MCF 10A (cell line): Measurements from ENCODE around the gene KCNS3. TPM values are rescaled to one million over a fixed set of nuclear protein-coding genes. Genes with fewer than 3 reads are reported as not detected.

Source experiments
- BruUV-seq: library from RNA; stranded (reverse); fragments of 400-500 nt; replicated peaks from 2 replicates; lab custom pipeline; 2021; lab: Mats Ljungman, UMichigan
- CTCF ChIA-PET: fragments of 300-600 bp; sonication (Branson Sonifier 250); formaldehyde crosslinking; extraction: SDS; loops from one replicate; lab custom pipeline; 2021; ENCODE audit warnings: antibody characterized with exemption, inconsistent platforms; lab: Yijun Ruan, JAX
- POLR2A ChIA-PET: fragments of 300-600, 350-650 bp; sonication (Branson Sonifier 250); formaldehyde crosslinking; extraction: SDS; loops from one replicate; lab custom pipeline; 2020; ENCODE audit warnings: antibody characterized with exemption, inconsistent platforms; lab: Yijun Ruan, JAX
- DNase-seq: peaks from one replicate; pipeline ENCODE4 v3.0.0-alpha.2; 2018; ENCODE audit not compliant: unreplicated experiment
- H3K27ac Mint-ChIP-seq: one replicate; pipeline ENCODE4 v1.8.0; 2022; ENCODE audit warnings: mild to moderate bottlenecking, low read depth, mixed read lengths; ENCODE audit not compliant: unreplicated experiment
- H3K27me3 Mint-ChIP-seq: one replicate; pipeline ENCODE4 v1.8.0; 2022; ENCODE audit warnings: mixed read lengths; ENCODE audit not compliant: insufficient read depth, unreplicated experiment
- H3K36me3 Mint-ChIP-seq: one replicate; pipeline ENCODE4 v1.8.0; 2022; ENCODE audit warnings: mild to moderate bottlenecking, moderate library complexity, mixed read lengths; ENCODE audit not compliant: insufficient read depth, unreplicated experiment
- H3K4me1 Mint-ChIP-seq: one replicate; pipeline ENCODE4 v1.8.0; 2022; ENCODE audit warnings: mixed read lengths; ENCODE audit not compliant: insufficient read depth, unreplicated experiment
- H3K4me3 Mint-ChIP-seq: one replicate; pipeline ENCODE4 v1.8.0; 2022; ENCODE audit warnings: mild to moderate bottlenecking, moderate library complexity, mixed read lengths; ENCODE audit not compliant: unreplicated experiment
- H3K9me3 Mint-ChIP-seq: one replicate; pipeline ENCODE4 v1.8.0; 2022; ENCODE audit warnings: mixed read lengths; ENCODE audit not compliant: unreplicated experiment
- intact Hi-C: fragments of 100-400 bp; cut with micrococcal nuclease; formaldehyde crosslinking; loops from 2 replicates; pipeline ENCODE4 v1.14.1; 2022
- total RNA-seq: library from RNA; stranded (reverse); gene quantifications from 2 replicates; pipeline ENCODE4 v1.2.3, GENCODE V29; 2022
- TF ChIP-seq, protein P1 (sequence below): fragments of 200-600 bp; IDR thresholded peaks from one replicate; pipeline ENCODE4 v1.8.0; 2022; ENCODE audit warnings: antibody characterized with exemption, mild to moderate bottlenecking; ENCODE audit not compliant: unreplicated experiment

KCNS3 gene
- total RNA-seq, 1 experiment from 2014 or later = 0.84 TPM

GRCh38 chr2:17935242-17935885, 56.9 kb downstream of the KCNS3 start:
- Mint-ChIP-seq H3K27ac (no peak overlapping the region), H3K9me3 (no peaks in the 10 kb centered on the region), H3K4me3 (no peak overlapping the region), H3K36me3 (no peaks in the 10 kb centered on the region), H3K27me3 (no peaks in the 10 kb centered on the region), H3K4me1 (no peaks in the 10 kb centered on the region)
- ChIA-PET CTCF (no interaction called here), POLR2A (no interaction called here)
- intact Hi-C loops = no loop called here
- TF ChIP-seq, protein P1, sequence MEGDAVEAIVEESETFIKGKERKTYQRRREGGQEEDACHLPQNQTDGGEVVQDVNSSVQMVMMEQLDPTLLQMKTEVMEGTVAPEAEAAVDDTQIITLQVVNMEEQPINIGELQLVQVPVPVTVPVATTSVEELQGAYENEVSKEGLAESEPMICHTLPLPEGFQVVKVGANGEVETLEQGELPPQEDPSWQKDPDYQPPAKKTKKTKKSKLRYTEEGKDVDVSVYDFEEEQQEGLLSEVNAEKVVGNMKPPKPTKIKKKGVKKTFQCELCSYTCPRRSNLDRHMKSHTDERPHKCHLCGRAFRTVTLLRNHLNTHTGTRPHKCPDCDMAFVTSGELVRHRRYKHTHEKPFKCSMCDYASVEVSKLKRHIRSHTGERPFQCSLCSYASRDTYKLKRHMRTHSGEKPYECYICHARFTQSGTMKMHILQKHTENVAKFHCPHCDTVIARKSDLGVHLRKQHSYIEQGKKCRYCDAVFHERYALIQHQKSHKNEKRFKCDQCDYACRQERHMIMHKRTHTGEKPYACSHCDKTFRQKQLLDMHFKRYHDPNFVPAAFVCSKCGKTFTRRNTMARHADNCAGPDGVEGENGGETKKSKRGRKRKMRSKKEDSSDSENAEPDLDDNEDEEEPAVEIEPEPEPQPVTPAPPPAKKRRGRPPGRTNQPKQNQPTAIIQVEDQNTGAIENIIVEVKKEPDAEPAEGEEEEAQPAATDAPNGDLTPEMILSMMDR = no peak
- DNase-seq = no peak
- no TSS peak for BruUV-seq

- H3K4me3 Mint-ChIP-seq = no peak overlapping the region
- no peaks in the 10 kb centered on the region for H3K27me3 Mint-ChIP-seq
- no peaks in the 10 kb centered on the region for H3K36me3 Mint-ChIP-seq
- ChIA-PET POLR2A (no interaction called here), CTCF (interaction anchor here (0.5 kb wide), 1 partner anchor 1848 kb away, joined by 3 read pairs; no protein-coding TSS in a partner anchor)
- no peaks in the 10 kb centered on the region for H3K4me1 Mint-ChIP-seq
- DNase-seq = no peak
- H3K9me3 Mint-ChIP-seq = no peaks in the 10 kb centered on the region
- H3K27ac Mint-ChIP-seq = no peak overlapping the region
- BruUV-seq = no TSS peak
- TF ChIP-seq, protein P1 = no peak
- intact Hi-C loops = no loop called here
These were observed 58.1 kb downstream of the KCNS3 start for GRCh38 chr2:17936599-17936998.

DNA sequence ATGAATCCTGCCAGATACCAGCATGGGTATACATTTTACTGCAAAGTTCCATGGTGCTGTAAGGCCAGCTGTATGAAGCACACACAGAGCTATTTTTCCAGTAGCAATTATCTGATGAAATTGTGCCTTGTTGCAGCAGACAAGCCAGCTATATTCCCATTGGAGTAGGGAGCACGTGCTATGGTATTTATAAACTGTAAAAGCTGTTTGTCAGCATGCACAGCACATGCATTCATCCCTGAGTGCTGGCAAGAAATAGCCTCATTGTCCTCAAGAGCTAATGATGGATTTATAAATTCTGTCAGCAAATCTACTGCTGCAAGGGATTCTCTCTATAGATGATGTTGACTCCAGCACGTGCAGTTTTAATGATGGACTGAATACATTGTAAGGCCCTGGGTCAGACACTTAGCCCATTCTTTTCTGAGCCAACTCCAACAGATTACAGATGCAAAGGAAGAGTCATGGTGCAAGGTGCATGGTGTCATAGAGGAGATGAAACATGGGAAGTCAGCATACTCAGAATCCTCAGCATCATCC, 61.7 kb downstream of the KCNS3 start:
- POLR2A ChIA-PET = interaction anchor here (0.7 kb wide), 1 partner anchor 9 kb away, joined by 3 read pairs; no protein-coding TSS in a partner anchor
- no peaks in the 10 kb centered on the region for H3K4me1 Mint-ChIP-seq
- H3K9me3 Mint-ChIP-seq = no peaks in the 10 kb centered on the region
- H3K4me3 Mint-ChIP-seq = no peak overlapping the region
- intact Hi-C loops = no loop called here
- CTCF ChIA-PET = interaction anchor here (0.5 to 1.2 kb wide), 2 partner anchors 211 to 718 kb away, joined by 3 read pairs; no protein-coding TSS in a partner anchor
- H3K36me3 Mint-ChIP-seq = no peaks in the 10 kb centered on the region
- H3K27ac Mint-ChIP-seq = no peak overlapping the region
- TF ChIP-seq, protein P1 = no peak
- peaks cover 4% of the 10 kb centered on the region for H3K27me3 Mint-ChIP-seq
- DNase-seq = no peak
- BruUV-seq = no TSS peak

- H3K9me3 Mint-ChIP-seq = no peaks in the 10 kb centered on the region
These were observed 65.0 kb downstream of the KCNS3 start for GRCh38 chr2:17943444-17943843.

More at GRCh38 chr2:17943444-17943843, 65.0 kb downstream of the KCNS3 start:
- CTCF ChIA-PET = interaction anchor here (0.8 to 1.2 kb wide), 2 partner anchors 10 to 33 kb away, joined by 3 to 4 read pairs; no protein-coding TSS in a partner anchor
- BruUV-seq = no TSS peak
- intact Hi-C loops = no loop called here
- TF ChIP-seq, protein P1 = no peak
- Mint-ChIP-seq H3K4me3 (no peak overlapping the region), H3K4me1 (no peaks in the 10 kb centered on the region), H3K27ac (no peak overlapping the region), H3K27me3 (peaks cover 14% of the 10 kb centered on the region), H3K36me3 (no peaks in the 10 kb centered on the region)
- POLR2A ChIA-PET = no interaction called here
- DNase-seq = no peak
